CD4-positive, alpha-beta T cell treated with Interleukin-17A for 4 hours (primary cell): Measurements from ENCODE around the gene FN1.
A peak's percentile ranks its signal among the peaks of the same experiment; 100 is the strongest.

Source experiments
- DNase-seq: peaks from one replicate; pipeline ENCODE4 v3.0.0-alpha.2; 2020; ENCODE audit warnings: mixed read lengths

Gene FN1

DNA sequence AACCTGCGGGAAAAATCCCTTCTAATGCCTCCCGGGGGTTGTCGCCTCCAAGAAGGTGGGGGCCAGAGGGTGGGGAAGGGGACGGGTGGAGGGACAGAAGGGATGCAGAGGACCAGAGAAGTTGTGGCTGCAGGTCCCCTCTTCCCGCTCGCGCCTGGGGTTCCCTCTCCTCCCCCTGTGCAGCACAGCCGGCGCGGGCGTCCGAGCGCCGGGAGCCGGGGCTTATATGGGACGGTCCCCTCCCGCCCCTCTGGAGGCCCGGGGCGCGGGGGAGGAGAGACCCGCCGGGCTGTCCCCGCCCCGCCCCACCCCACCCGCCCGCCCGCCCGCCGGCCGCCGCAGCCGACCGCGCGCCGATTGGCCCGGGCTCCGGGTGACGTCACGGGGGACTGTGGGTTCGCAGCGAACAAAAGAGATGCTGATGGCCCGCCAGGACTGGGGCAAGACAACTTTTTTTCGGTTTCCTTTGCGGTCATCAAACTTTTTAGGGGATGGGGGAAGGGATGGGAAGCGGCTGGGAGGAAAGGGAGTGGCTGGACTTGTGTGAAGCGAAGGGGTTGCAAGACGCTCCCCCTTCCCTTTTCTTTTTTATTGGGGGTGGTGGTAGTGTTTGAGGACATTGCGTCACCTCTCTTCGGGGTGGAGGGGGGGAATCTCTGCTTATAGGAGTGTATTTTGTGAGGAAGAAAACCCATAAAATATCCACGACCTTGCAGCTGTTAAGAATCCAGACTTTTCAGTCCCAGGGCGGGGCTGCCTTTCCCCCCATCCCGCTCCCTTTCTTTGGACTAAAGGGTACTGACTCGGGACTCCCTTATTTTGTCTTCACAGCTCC lies at the start of gene FN1:
Gene FN1 (minus strand): TSS at position 199 of the 835 bp plus-strand sequence. CDS start 266 bp downstream, outside the sequence.
- DNase-seq = peak; percentile 64

DNA sequence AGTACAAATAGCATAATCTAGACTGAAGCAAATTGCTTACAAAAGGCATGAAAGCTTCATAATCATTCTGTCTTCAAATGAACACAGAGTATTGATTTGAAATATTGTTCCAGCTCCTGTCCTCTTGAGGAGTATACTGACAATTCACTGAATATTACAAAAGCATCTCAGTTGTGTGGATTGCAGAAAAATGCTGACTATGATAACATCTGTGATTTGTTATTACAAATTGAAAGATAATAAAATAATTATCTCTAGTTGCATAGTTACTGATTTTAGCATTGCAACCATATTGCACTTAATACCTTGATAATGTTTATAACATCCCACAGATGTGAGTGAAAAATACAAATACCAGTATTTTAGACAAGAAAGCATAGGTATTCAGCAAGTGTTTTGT lies 49.2 kb upstream of the FN1 start:
- DNase-seq = no peak

DNA sequence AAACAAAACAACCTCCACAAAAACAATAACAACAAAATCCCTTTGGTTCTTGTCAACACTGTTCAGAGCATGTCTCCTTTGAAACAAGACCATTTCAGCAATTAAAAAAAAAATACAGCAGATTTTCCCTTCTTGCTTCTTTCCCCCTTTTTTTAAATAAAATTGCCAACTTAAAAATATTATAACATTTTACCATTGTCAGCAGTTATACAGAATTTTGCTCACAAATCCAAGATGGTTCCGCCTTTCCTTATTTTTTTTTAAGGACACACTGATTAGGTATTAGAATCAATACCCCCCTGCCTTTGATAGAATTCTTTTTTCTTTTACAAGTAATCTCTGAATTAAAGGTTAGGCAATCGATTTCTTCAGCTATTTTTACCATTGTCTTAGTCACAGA lies 48.7 kb upstream of the FN1 start:
- DNase-seq = no peak

DNA sequence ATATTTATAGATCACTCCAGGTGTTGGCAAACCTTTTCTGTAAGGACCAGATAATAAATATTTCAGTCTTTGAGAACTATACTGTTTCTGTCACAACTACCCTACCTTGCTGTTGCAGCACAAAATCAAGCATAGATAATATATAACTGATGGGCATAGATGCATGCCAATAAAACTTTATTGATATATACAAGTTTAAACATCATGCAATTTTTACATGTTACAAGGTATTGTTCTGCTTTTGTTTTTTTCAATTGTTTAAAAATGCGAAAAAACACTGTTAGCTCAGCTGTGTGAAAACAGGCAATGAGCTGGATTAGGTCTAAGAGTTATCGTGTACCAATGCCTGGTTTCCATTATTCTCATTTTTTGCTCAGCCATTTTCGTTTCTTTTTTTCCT lies 47.6 kb upstream of the FN1 start:
- DNase-seq = no peak

DNA sequence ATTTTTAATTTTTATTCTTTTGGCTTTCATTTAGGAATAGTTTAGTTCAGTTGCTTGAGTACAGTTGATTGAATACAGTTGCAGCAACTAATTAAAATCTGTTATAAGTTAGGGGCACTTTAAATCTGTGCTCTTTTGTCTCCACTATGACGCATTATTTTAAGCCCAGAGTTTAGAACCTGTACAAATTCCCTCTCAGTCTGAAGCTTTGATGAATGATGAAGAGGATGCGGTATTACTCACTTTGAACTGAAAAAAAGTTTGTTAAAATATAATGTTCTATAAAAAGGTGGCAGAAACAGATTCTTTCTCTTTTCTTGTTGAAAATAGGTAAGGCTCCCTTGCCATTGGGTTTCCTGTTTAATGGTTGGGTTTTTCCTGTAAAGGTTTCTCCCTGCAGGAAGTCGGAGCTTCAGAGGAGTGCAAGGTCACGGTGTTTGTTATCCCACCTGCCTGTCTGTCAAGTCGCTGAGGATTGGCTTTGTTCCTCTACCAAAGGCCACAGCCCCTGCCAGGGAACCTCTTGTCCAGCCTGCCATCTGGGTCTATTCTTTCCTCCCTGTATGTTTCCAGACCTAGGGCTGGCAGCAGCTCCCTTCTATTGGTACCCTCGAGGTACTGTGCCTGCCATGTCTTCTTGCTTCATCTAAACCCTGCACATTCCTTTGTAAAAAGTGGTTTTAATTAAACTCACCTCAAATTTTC lies 43.8 kb upstream of the FN1 start:
- no peak for DNase-seq

DNA sequence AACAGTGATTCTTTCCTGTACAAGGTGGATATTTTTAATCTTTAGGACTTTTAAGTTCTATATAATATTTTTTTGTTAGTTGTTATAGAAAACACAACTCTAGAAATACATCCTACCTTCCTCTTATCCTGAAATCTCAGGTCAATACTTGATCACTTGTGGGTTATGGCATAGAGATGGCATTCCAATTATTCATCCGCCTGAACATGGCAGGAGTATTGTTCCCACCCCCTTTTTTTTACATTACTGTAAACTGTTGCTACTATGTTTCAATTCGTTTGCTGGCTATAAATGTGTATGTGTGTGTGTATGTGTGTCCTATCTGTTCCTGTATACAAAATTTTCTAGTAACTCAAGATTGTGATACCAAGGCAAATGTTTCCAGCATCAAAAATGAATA lies 43.3 kb upstream of the FN1 start:
- no peak for DNase-seq

DNA sequence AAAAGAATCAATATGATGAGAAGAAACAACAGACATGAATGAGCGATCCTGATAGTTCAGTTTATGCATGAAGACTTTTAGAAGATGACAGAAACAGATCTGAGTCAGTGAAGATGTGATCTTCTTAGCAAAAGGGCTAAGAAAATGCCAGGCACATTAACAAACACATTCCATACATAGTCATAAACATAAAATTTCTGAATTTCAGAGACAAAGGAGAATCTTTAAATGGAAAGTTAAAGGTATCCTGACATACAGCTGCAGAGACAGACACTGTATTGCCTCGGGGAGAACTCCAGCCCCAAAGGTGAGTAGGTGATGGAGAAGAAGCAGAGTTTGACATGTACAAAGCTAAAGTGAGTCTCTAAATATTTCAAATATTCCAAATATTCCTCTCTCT lies 40.6 kb upstream of the FN1 start:
- DNase-seq = no peak

DNA sequence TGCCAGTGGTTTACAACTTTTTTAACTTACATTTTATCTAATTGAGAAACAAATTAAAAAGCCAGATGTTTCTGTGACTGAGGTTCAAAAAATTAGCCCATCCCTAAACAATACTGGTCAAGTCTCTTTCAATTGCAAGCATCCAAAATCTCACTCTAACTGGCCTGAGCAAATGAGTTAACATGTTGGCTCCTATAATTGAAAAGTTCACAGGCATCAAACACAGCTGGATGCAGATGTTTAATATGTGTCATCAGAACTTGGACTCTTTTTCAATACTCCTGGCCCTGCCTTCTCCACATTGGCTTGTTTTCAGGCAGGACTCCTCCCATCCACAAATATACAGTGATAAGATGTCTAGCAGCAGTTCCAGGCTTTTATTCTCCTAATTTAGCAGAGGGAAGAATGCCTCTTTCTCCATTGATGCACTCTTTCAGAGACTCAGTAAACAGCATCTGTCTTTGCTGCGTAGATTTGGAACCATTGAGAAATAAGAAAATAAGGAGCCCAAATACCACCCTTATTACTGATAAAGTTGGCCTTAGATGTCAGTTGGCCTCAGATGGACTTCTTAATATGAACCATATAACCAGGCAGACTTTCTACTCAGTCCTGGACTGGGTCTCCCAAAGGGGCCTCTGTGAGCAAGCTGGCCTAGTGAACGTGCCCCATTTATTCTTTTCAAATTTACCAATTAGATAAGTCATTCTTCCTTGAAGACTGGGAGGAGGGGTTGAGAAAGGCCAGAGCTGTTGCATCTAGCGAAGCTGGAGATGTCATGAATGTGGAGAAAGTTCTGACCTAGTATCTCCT lies 30.4 kb upstream of the FN1 start:
- no peak for DNase-seq

DNA sequence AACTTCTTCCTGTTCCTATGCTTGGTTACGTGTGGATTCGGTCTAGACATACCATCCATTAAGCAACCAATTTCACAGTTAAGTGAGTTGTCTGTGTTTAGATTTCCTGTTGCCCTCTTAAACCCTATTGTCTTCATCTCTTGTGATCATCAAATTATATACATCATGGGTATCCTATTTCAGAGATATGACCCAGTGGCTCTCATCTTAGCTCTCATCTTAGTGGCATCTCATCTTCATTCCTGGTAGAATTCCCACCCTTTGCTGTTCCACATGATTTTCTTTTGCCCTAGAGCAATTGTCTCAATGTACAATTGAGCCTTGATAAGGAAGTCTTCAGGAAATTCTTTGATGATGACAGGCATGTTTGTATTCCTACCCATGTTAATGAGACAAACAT lies 29.4 kb upstream of the FN1 start:
- no peak for DNase-seq

DNA sequence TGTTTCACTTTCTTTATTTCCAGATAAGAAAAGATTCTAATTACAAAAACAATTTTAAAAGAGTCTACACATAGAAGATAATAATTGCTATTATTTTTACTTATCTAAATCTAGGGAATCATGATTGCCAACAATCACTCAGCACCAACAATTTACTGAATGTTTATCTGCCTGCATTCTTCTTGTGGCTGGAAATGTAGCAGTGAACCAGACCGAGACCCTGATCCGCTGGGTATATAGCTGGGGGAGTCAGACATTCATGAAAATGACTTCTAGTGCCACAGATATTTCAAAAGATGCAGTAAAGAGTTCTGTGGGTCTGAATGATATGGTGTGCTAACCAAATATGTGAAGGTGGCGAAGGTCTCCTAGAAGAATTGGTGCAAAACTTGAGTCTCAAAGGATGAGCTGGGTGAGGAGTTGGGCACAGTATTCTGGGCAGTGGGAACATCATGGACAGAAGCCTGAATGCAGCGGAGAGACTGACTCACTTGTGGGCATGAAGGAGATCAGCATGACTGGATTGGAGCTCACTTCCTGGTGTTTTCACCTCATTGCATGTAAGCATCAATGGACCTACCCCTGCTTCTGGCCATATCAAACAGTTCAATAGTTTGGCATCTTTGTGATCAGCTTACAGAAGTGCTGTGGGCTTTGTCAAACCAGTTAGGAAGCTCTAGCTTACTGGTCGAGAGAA lies 26.1 kb upstream of the FN1 start:
- no peak for DNase-seq

DNA sequence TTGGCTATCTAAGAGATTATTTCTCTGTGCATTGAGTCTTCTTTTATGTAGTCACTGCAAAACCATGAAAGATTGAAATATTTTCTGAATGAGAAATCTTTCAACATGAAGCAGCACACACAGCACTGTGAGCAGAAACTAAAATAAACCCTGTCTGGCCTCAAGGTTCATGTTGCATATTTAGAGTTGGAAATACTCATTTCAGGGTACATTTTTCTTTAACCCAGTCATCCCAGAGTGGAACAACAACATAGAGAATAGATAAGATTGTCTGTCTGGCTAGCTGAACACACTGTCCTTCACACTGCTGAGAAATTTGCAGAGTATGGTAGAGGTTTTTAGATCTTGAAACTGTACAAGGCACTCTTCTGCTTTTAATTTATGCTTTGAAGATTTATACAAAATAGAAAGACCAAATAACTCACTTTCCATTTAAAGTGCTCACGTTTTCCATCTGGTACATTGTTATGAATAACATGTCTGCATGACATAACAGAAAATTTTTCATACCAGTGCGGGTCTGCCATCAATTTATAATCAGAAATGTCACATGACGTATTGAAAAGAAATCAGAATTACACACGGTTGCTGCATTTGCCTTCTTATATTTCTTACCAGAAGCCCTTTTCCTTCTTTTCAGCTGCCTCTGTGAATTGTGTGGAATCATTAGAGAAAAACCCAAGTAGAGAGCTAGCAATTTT lies 25.0 kb upstream of the FN1 start:
- DNase-seq = no peak

DNA sequence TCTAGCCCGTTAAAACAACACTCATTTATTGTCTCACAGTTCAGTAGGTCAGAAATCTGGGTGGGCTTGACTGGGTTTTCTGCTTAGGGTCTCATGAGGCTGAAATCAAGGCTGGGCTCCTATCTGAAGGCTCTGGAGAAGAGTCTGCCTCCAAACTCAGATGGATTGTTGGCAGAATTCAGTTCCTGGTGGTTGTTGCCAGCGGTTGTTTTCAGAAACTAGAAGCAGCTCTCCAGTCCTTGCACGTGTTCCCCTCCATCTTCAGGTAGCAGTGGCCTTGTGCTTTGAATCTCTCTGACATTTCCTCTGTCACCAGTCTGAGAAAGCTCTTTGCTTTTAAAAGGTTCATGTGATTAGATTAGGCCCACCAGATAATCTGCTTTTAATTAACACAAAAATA lies 20.1 kb upstream of the FN1 start:
- DNase-seq = no peak

DNA sequence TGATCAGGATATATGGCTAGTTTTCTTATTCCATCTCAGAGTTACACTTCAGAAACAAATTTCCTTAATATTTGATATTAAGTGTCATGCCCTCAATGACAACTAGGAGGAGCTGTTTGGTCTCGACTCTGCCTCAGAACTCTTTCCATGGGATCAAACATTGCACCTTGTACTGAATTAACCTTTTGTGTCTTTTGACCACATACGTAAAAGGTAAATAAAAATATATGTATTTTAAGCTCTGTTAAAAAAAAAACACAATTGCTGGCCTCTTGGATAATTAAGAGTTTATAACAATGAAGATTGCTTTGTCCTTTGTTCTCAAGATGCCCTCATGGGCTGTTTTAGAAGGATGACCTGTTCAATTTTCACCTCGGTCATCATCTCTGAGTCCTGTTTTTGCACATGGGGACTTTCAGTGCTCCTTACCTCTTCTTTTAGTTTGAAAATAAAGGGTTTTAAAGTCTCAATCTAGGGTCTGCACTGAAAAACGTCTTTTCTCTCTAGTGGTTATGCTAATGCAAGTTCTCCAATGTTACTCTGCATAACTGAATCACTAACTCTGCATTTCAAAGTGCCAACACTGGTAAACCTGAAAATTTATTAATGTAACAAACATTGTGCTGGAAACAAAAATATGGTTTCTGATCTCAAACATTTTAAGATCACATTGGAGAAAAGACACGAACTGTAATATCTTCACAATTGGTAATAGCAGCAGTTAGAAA lies 18.8 kb upstream of the FN1 start:
- DNase-seq = peak; percentile 8

DNA sequence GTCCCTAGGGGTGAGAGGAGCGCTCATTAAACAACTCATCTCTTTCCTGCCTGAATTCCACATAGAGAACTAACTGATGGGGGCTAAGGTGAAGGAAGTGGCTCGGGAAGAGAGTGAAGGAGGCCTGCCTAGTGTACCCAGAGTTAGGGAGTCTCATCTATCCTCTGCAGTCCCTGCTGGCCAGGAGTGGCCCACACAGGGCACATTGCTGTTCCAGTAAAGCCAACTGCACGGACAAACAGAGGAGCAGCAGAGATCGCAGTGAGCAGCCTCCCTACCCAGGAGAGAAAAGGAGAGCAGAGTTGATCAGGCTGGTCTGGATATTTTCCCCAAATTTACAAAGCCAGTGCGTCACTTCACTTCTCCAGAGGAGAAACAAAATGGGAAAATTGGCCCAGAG lies 16.9 kb upstream of the FN1 start:
- no peak for DNase-seq

DNA sequence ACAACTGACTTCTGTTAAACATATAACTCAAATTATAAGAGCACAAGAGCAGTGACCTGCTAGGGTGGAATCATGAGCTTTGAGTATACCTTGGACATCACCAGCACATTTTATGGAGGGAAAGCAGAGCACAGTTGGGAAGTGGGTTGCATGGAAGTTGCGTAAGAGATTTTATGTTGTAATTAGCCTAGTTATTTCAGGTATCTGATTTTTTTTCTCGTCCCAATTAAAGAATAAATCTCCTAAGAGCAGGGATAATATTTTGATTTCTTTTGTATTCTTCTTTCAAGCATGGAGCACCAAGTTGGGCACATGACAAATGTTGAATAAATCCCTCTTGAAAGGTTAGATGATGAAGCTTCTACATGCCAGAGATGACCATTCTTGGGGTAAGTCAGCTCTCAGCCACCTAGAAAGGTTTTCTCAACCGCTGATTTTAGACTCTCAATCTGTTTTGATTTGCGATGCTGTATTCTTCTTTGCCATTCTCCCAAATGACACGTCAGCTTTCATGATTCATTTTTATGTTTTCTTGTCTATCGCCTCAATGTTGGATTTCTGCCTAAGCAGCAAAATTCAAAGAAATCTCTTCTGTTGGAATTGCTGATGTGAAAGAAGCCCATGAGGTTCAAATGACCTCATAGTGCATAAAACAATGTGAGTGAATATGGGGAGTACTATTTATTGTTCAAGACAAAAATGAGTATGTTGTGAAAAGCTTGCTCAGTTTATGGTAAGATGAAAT lies 15.3 kb upstream of the FN1 start:
- no peak for DNase-seq

DNA sequence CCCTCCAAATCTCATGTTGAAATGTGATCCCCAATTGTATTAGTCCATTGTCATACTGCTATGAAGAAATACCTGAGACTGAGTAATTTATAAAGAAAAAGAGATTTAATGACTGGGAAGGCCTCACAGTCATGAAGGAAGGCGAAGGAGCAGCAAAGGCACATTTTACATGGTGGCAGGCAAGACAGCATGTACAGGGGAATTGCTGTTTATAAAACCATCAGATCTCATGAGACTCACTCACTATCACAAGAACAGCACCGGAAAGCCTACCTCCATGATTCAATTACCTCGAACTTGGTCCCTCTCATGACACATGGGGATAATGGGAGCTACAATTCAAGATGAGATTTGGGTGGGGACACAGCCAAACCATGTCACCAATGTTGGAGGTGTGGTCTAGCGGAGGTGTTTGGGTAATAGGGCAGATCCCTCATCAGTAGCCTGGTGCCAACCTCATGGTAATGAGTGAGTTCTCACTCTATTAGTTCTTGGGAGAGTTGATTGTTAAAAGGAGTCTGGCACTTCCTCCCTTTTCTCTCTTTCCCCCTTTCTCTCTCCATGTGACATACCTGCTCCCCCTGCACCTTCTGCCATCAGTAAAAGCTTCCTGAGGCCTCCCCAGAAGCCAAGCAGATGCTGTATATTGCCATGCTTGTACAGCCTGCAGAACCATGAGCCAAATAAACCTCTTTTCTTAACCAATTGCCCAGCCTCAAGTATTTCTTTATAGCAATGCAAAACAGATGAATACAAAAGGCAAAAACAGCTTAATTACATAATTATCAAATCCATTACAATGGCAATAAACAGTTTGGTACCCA lies 14.5 kb upstream of the FN1 start:
- DNase-seq = no peak

DNA sequence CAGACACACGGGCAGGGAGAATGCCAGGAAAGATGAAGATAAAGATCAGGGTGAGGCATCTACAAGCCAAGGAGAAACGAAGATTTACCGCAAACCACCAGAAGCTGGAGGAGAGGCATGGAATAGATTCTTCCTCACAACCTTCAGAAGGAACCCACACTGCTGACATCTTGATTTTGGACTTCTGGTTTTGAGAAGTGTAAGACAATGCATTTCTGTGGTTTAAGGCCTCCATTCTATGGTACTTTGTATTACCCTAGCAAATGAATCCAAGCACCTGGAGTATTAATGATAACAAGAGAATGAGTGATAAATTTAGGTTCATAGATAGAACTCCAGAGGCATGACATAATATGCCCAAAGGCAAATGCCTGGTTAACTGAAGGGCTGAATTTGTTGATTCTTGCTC lies 11.8 kb upstream of the FN1 start:
- no peak for DNase-seq

DNA sequence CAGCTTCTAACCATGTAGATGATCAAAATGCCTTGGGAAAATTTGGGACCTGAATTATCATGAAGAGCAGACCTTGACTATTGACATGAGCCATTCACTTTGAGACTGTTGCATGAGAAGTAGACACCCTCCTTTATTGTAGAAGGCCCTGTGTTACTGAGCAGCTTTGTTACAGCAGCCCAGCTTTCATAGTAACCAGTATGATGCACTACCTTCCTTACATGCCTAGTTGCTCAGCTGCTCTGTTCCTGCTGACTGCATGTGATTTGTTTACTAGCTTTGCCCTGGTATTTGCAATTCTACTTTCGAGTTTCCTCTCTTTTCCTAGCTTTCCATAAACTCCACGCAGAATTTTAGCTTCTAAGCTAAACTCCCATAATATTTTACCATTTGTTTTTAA lies 11.2 kb upstream of the FN1 start:
- no peak for DNase-seq

DNA sequence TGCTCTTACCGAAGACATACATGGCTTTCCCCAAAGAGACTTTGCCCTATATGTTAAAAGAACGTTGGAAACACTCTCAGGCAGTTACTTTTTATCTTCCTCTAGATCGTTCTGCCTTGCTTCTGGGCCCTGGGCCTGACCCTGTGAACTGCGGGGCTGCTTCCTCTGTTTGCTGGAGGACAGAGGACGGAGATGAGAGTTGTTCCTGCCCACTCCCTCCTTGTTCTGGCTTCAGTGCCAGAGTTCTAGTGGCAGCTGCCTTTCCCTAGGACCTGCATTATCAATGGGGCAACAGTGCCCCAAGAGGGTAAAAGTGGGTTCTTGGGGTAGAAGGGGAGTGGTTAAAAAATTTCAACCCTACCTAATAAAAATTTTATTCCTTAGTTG lies 6.5 kb upstream of the FN1 start:
- DNase-seq = no peak
